Stimulated activated CD8-positive, alpha-beta memory T cell treated with anti-CD3 and anti-CD28 coated beads, Interleukin-12 subunit alpha, Interleukin-12 subunit beta, amount 100 ng/mL, for 1 hour (primary cell): ENCODE data around the gene OPN3.

Source experiments
- DNase-seq: peaks from one replicate; pipeline ENCODE4 v3.0.0-alpha.2; 2020; ENCODE audit warnings: low read depth

The OPN3 gene

GRCh38 chr1:241615043-241615974 is 24.9 kb downstream of the OPN3 start:
- no peak for DNase-seq

- no peak for DNase-seq
These were observed 25.6 kb downstream of the OPN3 start for GRCh38 chr1:241614572-241614971.

- no peak for DNase-seq
These were observed 26.0 kb downstream of the OPN3 start for GRCh38 chr1:241614144-241614543.

GRCh38 chr1:241612533-241613477 is 27.4 kb downstream of the OPN3 start:
- DNase-seq = no peak

GRCh38 chr1:241611736-241612135 is 28.4 kb downstream of the OPN3 start:
- DNase-seq = no peak

- no peak for DNase-seq
These were observed 29.1 kb downstream of the OPN3 start for GRCh38 chr1:241611063-241611462.

- DNase-seq = no peak
These were observed 29.9 kb downstream of the OPN3 start for GRCh38 chr1:241610056-241610815.

GRCh38 chr1:241608379-241609033 is 31.7 kb downstream of the OPN3 start:
- no peak for DNase-seq

GRCh38 chr1:241607497-241607896 is 32.7 kb downstream of the OPN3 start:
- DNase-seq = no peak

GRCh38 chr1:241606544-241606943 is 33.6 kb downstream of the OPN3 start:
- no peak for DNase-seq

- DNase-seq = no peak
These were observed 34.9 kb downstream of the OPN3 start for GRCh38 chr1:241605146-241605805.

GRCh38 chr1:241603731-241604245 is 36.4 kb downstream of the OPN3 start:
- no peak for DNase-seq

GRCh38 chr1:241600496-241600901 is 39.7 kb downstream of the OPN3 start:
- no peak for DNase-seq

GRCh38 chr1:241598249-241598648 is 41.9 kb downstream of the OPN3 start:
- DNase-seq = no peak

- no peak for DNase-seq
These were observed 43.5 kb downstream of the OPN3 start for GRCh38 chr1:241596633-241597032.

- no peak for DNase-seq
These were observed 47.0 kb downstream of the OPN3 start for GRCh38 chr1:241593186-241593585.

- no peak for DNase-seq
These were observed 47.8 kb downstream of the OPN3 start for GRCh38 chr1:241592273-241592958.

- DNase-seq = no peak
These were observed 48.4 kb downstream of the OPN3 start for GRCh38 chr1:241591736-241592135.

GRCh38 chr1:241591317-241591716 is 48.9 kb downstream of the OPN3 start:
- DNase-seq = no peak

- no peak for DNase-seq
These were observed 49.5 kb downstream of the OPN3 start for GRCh38 chr1:241590719-241591118.
